ENCODE results near the gene SPATC1L.

SPATC1L gene

DNA sequence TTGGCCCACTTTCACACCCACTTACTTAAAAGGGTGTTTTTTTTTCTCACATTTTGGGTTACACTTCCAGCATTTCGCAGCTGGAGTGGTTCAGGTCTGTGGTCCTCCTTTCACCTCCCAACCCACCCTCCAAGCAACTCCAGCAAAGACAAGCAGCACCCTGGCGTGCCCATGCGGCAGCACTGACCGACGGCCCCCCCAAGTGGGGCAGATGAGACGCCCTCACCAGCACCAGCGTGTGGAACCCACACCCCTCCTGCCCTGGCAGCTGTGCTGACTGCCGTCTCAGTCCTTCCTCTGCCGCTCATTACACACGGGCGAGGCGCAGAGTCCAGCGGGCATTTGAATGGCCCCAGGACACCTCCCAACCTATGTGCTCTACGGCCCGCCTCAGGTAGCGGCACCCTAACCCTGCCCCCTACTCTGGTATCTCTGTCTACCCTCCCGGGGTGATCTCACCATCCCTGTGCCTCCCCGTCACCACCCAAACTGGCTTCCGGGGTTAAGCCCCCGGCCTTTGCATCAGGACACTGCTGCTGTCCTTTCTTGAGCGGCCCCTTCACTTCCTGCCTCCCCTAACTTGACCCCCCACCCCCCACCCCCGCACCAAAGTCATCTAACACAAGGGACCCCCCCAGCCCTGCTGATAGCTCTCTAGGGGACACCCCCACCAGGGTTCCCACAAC, 33.4 kb upstream of the SPATC1L start:
- Histone ChIP-seq H4K8ac (ENCODE audit: low read length) (no peak overlapping the region), H3K9ac (ENCODE audit: low read length) (no peak overlapping the region), H2BK120ac (ENCODE audit: low read depth, low read length) (no peak overlapping the region), H3K9me3 (ENCODE audit: control insufficient read depth, low read length) (no peaks in the 10 kb centered on the region), H3K18ac (ENCODE audit: low read depth in 1 of 2, low read length in 2 of 2) (no peak overlapping the region), H3K4me1 (ENCODE audit: control insufficient read depth, insufficient read depth, low read depth, low read length) (peaks cover 10% of the 10 kb centered on the region), H2BK15ac (ENCODE audit: low read depth, poor library complexity, severe bottlenecking) (no peak overlapping the region), H3K4ac (ENCODE audit: low read depth in 1 of 2, low read length in 2 of 2) (no peak overlapping the region), H3K4me3 (ENCODE audit: insufficient read depth in 1 of 2, low read depth in 1 of 2, low read length in 2 of 2) (no peak overlapping the region), H2BK5ac (ENCODE audit: low read depth, low read length, poor library complexity, severe bottlenecking) (no peak overlapping the region), H3K14ac (ENCODE audit: low read length in 2 of 2) (no peak overlapping the region), H3K36me3 (ENCODE audit: control insufficient read depth in 1 of 2, insufficient read depth in 2 of 2, low read depth in 1 of 2, low read length in 2 of 2) (peaks cover 86 to 88% of the 10 kb centered on the region in 2 experiments), H3K27ac (ENCODE audit: low read length, poor library complexity, severe bottlenecking) (no peak overlapping the region), H3K27me3 (ENCODE audit: control insufficient read depth in 1 of 2, insufficient read depth in 1 of 2, low read length in 2 of 2) (no peaks in the 10 kb centered on the region), H3K79me1 (replicated peaks; ENCODE audit: low read length, poor library complexity, severe bottlenecking) (peaks cover 52% of the 10 kb centered on the region), H4K91ac (ENCODE audit: low read length) (no peak overlapping the region), H3K4me2 (ENCODE audit: low read length, poor library complexity, severe bottlenecking) (no peak overlapping the region), H2AFZ (ENCODE audit: low read depth, low read length) (no peak overlapping the region), H3K23ac (ENCODE audit: low read length in 2 of 2) (no peak overlapping the region), H2AK5ac (ENCODE audit: low read length, severe bottlenecking) (no peak overlapping the region), H2BK12ac (ENCODE audit: low read length in 2 of 2) (no peak overlapping the region)
- WGBS: 96% methylated on average over 21 of the region's 22 CpGs
- DNase-seq: no peak

DNA sequence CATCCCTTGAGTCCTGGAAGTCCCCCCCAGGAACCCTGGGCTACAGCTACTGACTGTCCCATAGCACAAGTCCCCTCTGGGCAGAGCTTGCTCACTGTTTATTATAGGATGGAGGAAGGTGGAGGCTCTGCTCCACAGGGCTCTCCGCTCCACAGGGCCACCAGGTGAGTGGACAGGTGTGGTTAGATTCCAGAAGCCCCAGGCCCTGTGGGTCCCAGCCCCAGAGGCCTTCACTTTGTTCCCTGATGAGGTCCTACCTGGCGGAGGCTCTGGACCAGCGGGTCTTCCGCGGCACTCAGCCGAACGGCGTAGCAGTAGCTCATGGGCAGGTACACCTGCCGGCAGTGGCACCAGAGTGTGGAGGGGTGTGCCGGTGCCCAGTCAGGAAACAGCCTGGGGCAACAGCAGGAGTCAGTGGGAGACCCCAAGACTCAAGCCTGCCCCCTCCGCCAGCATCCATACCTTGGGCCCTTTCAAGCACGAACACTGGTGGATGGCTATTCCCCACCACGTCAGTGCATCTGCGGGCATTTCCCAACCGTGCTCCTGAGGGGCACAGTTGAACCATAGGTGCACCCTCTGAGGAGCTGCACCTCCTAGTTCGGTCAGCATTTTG, 32.0 kb upstream of the SPATC1L start:
- no peak overlapping the region for H3K4me2 ChIP-seq (ENCODE audit: low read length, poor library complexity, severe bottlenecking)
- no peak overlapping the region for H2BK12ac ChIP-seq (ENCODE audit: low read length in 2 of 2)
- no peak overlapping the region for H2AFZ ChIP-seq (ENCODE audit: low read depth, low read length)
- no peak overlapping the region for H3K4ac ChIP-seq (ENCODE audit: low read depth in 1 of 2, low read length in 2 of 2)
- H4K8ac ChIP-seq (ENCODE audit: low read length): no peak overlapping the region
- H2BK15ac ChIP-seq (ENCODE audit: low read depth, poor library complexity, severe bottlenecking): no peak overlapping the region
- no peaks in the 10 kb centered on the region for H3K9me3 ChIP-seq (ENCODE audit: control insufficient read depth, low read length)
- H3K18ac ChIP-seq (ENCODE audit: low read depth in 1 of 2, low read length in 2 of 2): no peak overlapping the region
- H3K27me3 ChIP-seq (ENCODE audit: control insufficient read depth in 1 of 2, insufficient read depth in 1 of 2, low read length in 2 of 2): no peaks in the 10 kb centered on the region
- H2AK5ac ChIP-seq (ENCODE audit: low read length, severe bottlenecking): no peak overlapping the region
- no peak overlapping the region for H3K27ac ChIP-seq (ENCODE audit: low read length, poor library complexity, severe bottlenecking)
- 96% methylated on average over 16 of the region's 16 CpGs for WGBS
- H2BK5ac ChIP-seq (ENCODE audit: low read depth, low read length, poor library complexity, severe bottlenecking): no peak overlapping the region
- H3K79me1 ChIP-seq (replicated peaks; ENCODE audit: low read length, poor library complexity, severe bottlenecking): peaks cover 58% of the 10 kb centered on the region
- H3K14ac ChIP-seq (ENCODE audit: low read length in 2 of 2): no peak overlapping the region
- no peak for DNase-seq
- no peak overlapping the region for H3K4me3 ChIP-seq (ENCODE audit: insufficient read depth in 1 of 2, low read depth in 1 of 2, low read length in 2 of 2)
- no peak overlapping the region for H3K23ac ChIP-seq (ENCODE audit: low read length in 2 of 2)
- peaks cover 10% of the 10 kb centered on the region for H3K4me1 ChIP-seq (ENCODE audit: control insufficient read depth, insufficient read depth, low read depth, low read length)
- H2BK120ac ChIP-seq (ENCODE audit: low read depth, low read length): no peak overlapping the region
- no peak overlapping the region for H4K91ac ChIP-seq (ENCODE audit: low read length)
- no peak overlapping the region for H3K9ac ChIP-seq (ENCODE audit: low read length)
- peaks cover 86 to 88% of the 10 kb centered on the region in 2 experiments for H3K36me3 ChIP-seq (ENCODE audit: control insufficient read depth in 1 of 2, insufficient read depth in 2 of 2, low read depth in 1 of 2, low read length in 2 of 2)

DNA sequence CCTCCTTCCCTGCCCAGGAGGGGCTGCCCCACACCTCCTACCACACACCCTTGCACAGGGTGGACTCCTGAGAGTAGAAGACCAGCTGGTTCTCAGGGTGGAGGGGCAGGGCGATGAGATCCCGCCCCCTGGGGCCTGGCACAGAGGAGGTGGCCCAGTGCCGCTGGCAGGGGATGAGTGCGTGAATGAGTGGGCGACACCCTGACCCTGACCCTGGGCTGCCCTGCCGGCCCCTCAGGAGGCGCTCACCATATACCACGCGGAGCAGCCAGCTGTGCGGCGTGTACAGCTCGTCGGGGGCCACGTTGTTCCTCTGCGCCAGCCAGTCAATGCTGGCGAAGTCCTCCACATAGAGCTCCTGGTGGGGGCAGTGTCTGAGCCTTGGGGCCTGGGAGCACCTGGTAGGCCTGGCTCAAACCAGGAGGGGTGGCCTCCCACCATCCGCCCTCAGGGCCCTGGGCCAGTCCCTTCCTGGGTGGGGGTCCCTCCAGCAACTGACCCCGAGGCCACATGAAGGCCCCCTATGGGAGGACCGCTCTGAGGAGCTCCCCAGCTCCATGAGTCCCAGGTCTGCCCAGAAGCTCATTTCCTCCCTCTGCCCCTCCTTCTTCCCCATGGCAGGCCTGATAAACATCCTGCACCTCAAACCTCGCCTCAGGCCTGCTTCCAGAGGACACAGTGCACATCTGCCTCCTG, 31.3 kb upstream of the SPATC1L start:
- no peak overlapping the region for H3K14ac ChIP-seq (ENCODE audit: low read length in 2 of 2)
- no peak overlapping the region for H3K4ac ChIP-seq (ENCODE audit: low read depth in 1 of 2, low read length in 2 of 2)
- no peak overlapping the region for H2BK15ac ChIP-seq (ENCODE audit: low read depth, poor library complexity, severe bottlenecking)
- no peak overlapping the region for H2AFZ ChIP-seq (ENCODE audit: low read depth, low read length)
- H3K9me3 ChIP-seq (ENCODE audit: control insufficient read depth, low read length): no peaks in the 10 kb centered on the region
- peaks cover 59% of the 10 kb centered on the region for H3K79me1 ChIP-seq (replicated peaks; ENCODE audit: low read length, poor library complexity, severe bottlenecking)
- DNase-seq: no peak
- peaks cover 85 to 87% of the 10 kb centered on the region in 2 experiments for H3K36me3 ChIP-seq (ENCODE audit: control insufficient read depth in 1 of 2, insufficient read depth in 2 of 2, low read depth in 1 of 2, low read length in 2 of 2)
- no peak overlapping the region for H3K18ac ChIP-seq (ENCODE audit: low read depth in 1 of 2, low read length in 2 of 2)
- no peak overlapping the region for H2BK5ac ChIP-seq (ENCODE audit: low read depth, low read length, poor library complexity, severe bottlenecking)
- H4K91ac ChIP-seq (ENCODE audit: low read length): no peak overlapping the region
- no peak overlapping the region for H2BK120ac ChIP-seq (ENCODE audit: low read depth, low read length)
- H4K8ac ChIP-seq (ENCODE audit: low read length): no peak overlapping the region
- H3K9ac ChIP-seq (ENCODE audit: low read length): no peak overlapping the region
- no peak overlapping the region for H2BK12ac ChIP-seq (ENCODE audit: low read length in 2 of 2)
- H3K4me3 ChIP-seq (ENCODE audit: insufficient read depth in 1 of 2, low read depth in 1 of 2, low read length in 2 of 2): no peak overlapping the region
- peaks cover 10% of the 10 kb centered on the region for H3K4me1 ChIP-seq (ENCODE audit: control insufficient read depth, insufficient read depth, low read depth, low read length)
- WGBS: 90% methylated on average over 20 of the region's 20 CpGs
- no peaks in the 10 kb centered on the region for H3K27me3 ChIP-seq (ENCODE audit: control insufficient read depth in 1 of 2, insufficient read depth in 1 of 2, low read length in 2 of 2)
- no peak overlapping the region for H3K4me2 ChIP-seq (ENCODE audit: low read length, poor library complexity, severe bottlenecking)
- H2AK5ac ChIP-seq (ENCODE audit: low read length, severe bottlenecking): no peak overlapping the region
- H3K27ac ChIP-seq (ENCODE audit: low read length, poor library complexity, severe bottlenecking): no peak overlapping the region
- no peak overlapping the region for H3K23ac ChIP-seq (ENCODE audit: low read length in 2 of 2)
